Jurkat, Clone E6-1 (cell line): ENCODE data around the gene GPSM3.
"Not testable (repeated sequence)": the region's sequence is repeated elsewhere in the genome, so short reads cannot be mapped to it uniquely, and the experiment has no call there.

Source experiments
- DNase-seq: peaks from one replicate; pipeline ENCODE4 v3.0.0-alpha.2; 2011; ENCODE audit warnings: low read depth, low spot score
- H3K4me3 ChIP-seq: 2 replicates; pipeline ENCODE4 v1.5.1; 2011; ENCODE audit warnings: mild to moderate bottlenecking, low read length, control low read depth, moderate library complexity

The GPSM3 gene

DNA sequence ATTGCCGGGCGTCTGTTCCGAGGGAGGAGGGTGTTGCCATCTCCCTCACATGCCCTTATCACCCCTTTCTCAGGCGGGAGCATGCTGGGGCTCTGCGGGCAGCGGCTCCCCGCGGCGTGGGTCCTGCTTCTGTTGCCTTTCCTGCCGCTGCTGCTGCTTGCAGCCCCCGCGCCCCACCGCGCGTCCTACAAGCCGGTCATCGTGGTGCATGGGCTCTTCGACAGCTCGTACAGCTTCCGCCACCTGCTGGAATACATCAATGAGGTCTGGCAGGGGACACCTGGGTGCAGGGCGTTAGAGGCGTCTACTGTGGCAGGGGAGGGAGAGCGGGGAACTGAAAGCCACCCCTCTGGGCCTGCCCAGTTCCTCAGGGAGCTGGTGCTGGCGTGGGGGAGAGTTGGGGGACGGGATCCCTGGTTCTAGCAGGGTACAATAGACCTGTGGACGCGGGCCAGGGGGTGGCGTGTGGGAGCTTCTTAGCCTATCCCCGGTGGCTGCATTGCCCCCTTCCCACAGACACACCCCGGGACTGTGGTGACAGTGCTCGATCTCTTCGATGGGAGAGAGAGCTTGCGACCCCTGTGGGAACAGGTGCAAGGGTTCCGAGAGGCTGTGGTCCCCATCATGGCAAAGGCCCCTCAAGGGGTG is 37.8 kb downstream of the GPSM3 start:
- DNase-seq = peak; percentile 58
- peak overlapping the region; percentile 75 for H3K4me3 ChIP-seq

GRCh38 chr6:32153564-32154513 is 38.6 kb downstream of the GPSM3 start, which contains the start of gene PPT2:
TSS of gene PPT2 (plus strand) at chr6:32154141. CDS start at chr6:32154595, 454 bp downstream.
- peak within 1 kb of the TSS; percentile 75 for H3K4me3 ChIP-seq
- peak; percentile 93 for DNase-seq

GRCh38 chr6:32152769-32153563 is 39.5 kb downstream of the GPSM3 start:
- H3K4me3 ChIP-seq = peak overlapping the region; percentile 75
- no peak for DNase-seq

GRCh38 chr6:32151863-32152768 is 40.3 kb downstream of the GPSM3 start, which contains the start of gene PRRT1:
TSS of gene PRRT1 (minus strand) at chr6:32151939. CDS start at chr6:32151827, 112 bp downstream.
- DNase-seq = no peak
- H3K4me3 ChIP-seq = no peak within 1 kb of the TSS

DNA sequence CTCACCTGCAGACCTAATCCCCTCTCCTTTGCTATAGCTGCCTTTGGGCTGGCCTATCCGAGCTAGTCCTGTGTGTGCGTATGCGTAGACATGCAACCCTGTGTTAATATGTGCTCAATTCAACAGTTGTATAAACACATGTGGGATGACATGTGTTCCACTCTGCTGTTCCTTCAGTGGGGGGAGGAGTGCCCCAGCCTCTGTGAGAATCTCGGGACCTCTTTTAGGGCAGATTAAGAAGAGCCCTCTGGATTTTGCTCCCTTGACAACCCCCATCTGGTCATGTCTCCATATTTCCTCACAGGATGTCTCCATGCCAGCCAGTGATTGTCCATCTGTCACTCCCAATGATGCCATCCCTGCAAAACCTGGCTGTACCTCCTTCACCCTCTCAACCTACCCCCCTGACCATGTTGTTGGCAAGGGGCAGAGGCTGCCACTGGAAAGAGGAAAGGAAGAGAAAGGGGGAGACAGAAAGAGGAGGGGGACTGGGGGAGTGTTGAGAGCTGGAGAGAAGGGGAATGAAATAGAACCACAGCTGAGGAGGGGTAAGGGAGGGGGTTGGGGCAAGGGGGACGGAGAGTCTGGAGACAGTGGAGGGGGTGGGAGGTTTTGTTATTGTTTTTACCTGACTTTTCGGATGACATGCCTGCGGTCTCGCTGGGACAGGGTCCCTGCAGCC is 41.1 kb downstream of the GPSM3 start:
- no peak for DNase-seq
- H3K4me3 ChIP-seq = no peak overlapping the region

GRCh38 chr6:32149932-32150870 is 42.2 kb downstream of the GPSM3 start:
- H3K4me3 ChIP-seq = no peak overlapping the region
- no peak for DNase-seq

- no peak overlapping the region for H3K4me3 ChIP-seq
- no peak for DNase-seq
Observed at GRCh38 chr6:32149092-32149755, 43.2 kb downstream of the GPSM3 start.

- DNase-seq = no peak
- no peak overlapping the region for H3K4me3 ChIP-seq
Observed at GRCh38 chr6:32148289-32149091, 44.0 kb downstream of the GPSM3 start.

- no peak for DNase-seq
- H3K4me3 ChIP-seq = no peak overlapping the region
Observed at GRCh38 chr6:32147401-32148132, 44.9 kb downstream of the GPSM3 start.

- no peak overlapping the region for H3K4me3 ChIP-seq
Observed at GRCh38 chr6:32146687-32147086, 45.8 kb downstream of the GPSM3 start.

GRCh38 chr6:32146287-32146686 is 46.2 kb downstream of the GPSM3 start:
- no peak overlapping the region for H3K4me3 ChIP-seq
- no peak for DNase-seq

More at GRCh38 chr6:32146687-32147086, 45.8 kb downstream of the GPSM3 start:
- no peak for DNase-seq

DNA sequence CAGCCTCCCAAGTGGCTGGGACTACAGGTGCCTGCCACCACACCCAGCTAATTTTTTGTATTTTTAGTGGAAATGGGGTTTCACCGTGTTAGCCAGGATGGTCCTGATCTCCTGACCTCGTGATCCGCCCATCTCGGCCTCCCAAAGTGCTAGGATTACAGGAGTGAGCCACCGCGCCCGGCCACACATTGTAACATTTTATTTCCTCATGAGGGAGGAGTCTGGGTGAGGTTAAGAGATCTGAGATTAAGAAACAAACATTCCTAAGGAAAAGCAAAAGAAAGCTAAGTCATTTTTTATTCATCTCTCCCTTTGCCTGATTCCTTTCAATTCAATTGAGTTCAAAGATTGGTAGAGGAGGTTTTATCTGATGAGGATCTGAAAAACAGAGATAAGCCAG is 48.2 kb downstream of the GPSM3 start:
- not testable (repeated sequence) for DNase-seq, H3K4me3 ChIP-seq
